HG03196 (cell line): ENCODE data around the gene KRT86.
"Not testable (repeated sequence)": the region's sequence is repeated elsewhere in the genome, so short reads cannot be mapped to it uniquely, and the experiment has no call there.

ENCODE experiments used
- ATAC-seq: cut with Tn5 transposase; IDR thresholded peaks from one replicate; pipeline ENCODE4 v1.9.1; 2021; ENCODE audit not compliant: unreplicated experiment

Gene KRT86

GRCh38 chr12:52251367-52252051 lies 22.9 kb upstream of the KRT86 start:
- no peak for ATAC-seq

- ATAC-seq: not testable (repeated sequence)
Observed at GRCh38 chr12:52252175-52252615, 22.2 kb upstream of the KRT86 start.

GRCh38 chr12:52252728-52253343 lies 21.6 kb upstream of the KRT86 start:
- ATAC-seq: no peak

- ATAC-seq: no peak
Observed at GRCh38 chr12:52253391-52254179, 20.9 kb upstream of the KRT86 start.

GRCh38 chr12:52254180-52254964 lies 20.1 kb upstream of the KRT86 start:
- no peak for ATAC-seq

- ATAC-seq: no peak
Observed at GRCh38 chr12:52254965-52255751, 19.3 kb upstream of the KRT86 start.

- ATAC-seq: no peak
Observed at GRCh38 chr12:52255926-52256583, 18.4 kb upstream of the KRT86 start.

- ATAC-seq: no peak
Observed at GRCh38 chr12:52256584-52256935, 17.9 kb upstream of the KRT86 start.

GRCh38 chr12:52257074-52257551 lies 17.3 kb upstream of the KRT86 start:
- ATAC-seq: no peak

GRCh38 chr12:52257922-52258321 lies 16.5 kb upstream of the KRT86 start:
- not testable (repeated sequence) for ATAC-seq

- ATAC-seq: no peak
Observed at GRCh38 chr12:52258335-52258901, 16.0 kb upstream of the KRT86 start.

- ATAC-seq: no peak
Observed at GRCh38 chr12:52259657-52260243, 14.7 kb upstream of the KRT86 start.

GRCh38 chr12:52260361-52261207 lies 13.9 kb upstream of the KRT86 start:
- no peak for ATAC-seq

GRCh38 chr12:52261208-52261484 lies 13.3 kb upstream of the KRT86 start:
- ATAC-seq: no peak

- ATAC-seq: no peak
Observed at GRCh38 chr12:52262286-52262685, 12.2 kb upstream of the KRT86 start.

GRCh38 chr12:52263761-52264434 lies 10.5 kb upstream of the KRT86 start:
- ATAC-seq: no peak

- ATAC-seq: no peak
Observed at GRCh38 chr12:52264435-52264825, 10.0 kb upstream of the KRT86 start.

GRCh38 chr12:52266514-52266913 lies 7.9 kb upstream of the KRT86 start:
- no peak for ATAC-seq
